ENCODE results near the gene OR2A12.
"Not testable (repeated sequence)": the region's sequence is repeated elsewhere in the genome, so short reads cannot be mapped to it uniquely, and the experiment has no call there.

OR2A12 gene

GRCh38 chr7:144127714-144128334 is 41.7 kb downstream of the OR2A12 start:
- peak; percentile 79 for DNase-seq

GRCh38 chr7:144129601-144130000 is 43.5 kb downstream of the OR2A12 start:
- not testable (repeated sequence) for DNase-seq

GRCh38 chr7:144130730-144131129 is 44.7 kb downstream of the OR2A12 start:
- no peak for DNase-seq

DNA sequence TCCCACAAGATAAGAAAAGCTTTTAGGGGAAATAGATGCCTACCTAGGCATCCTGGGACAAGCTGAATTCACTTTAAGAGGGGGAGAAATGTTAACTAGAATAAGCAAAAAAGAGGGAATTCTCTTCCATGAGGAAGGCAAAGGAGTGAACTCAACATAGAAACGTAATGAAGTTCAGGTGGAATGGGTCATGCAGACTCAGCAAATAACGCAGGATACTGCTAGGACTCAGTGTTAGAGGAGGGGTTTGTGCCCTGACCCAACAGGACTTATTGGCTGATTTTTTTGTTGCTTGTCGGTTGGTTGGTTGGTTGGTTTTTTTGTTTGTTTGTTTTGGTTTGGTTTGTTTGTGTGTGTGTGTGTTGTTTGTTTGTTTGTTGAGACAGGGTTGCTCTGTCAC is 46.2 kb downstream of the OR2A12 start:
- no peak for DNase-seq

DNA sequence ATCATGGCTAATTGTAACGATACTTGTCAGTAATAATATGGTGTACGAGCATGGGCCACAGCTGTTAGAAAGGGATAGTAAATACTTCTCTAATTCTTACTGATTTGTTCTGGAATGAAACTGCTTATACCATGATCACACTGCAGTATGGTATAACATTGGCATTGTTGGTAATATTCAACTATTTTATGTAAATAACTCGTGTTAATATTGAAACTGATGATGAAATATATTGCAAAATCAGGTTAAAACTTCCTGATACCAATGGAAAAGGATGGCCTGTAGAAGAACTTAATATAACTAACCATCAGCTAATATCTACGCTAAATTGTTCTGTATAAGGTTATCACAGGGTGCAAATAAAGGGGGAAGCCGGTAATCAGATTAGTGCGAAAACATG is 47.2 kb downstream of the OR2A12 start:
- no peak for DNase-seq

DNA sequence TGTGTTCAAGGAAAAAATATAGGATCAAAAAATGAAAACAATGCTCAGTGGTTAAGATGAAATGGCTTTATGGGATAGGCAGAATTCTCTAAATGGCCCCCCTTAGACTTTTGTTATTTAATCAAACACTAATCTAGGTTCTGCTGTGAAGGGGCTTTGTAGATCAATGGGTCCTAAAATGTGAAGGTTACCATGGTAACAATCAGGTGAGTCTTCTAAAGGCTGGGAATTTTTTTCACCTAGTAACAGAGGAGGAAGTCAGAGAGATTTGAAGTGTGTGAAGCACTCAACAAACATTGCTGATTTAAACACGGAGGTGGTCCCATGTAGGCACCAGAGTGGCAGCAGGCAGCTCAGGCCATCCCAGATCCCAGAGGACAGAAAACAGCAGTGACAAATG is 48.0 kb downstream of the OR2A12 start:
- no peak for DNase-seq

DNA sequence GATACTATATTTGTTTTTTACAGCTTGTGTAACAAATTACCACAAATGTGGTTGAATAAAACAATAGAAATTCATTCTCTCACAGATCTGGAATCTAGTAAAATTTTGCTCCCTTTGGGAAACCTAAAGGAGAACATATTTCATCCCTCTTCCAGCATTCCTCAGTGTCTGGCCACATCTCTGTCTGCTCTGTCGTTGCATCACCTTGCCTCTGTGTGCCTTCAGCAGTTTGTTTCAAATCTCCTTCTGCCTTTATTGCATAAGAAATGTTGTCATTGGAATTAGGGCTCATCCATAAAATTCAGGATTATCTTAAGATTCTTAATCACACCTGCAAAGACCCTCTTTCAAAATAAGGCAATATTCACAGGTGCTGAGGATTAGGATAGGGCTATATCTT is 51.4 kb downstream of the OR2A12 start:
- DNase-seq = no peak

DNA sequence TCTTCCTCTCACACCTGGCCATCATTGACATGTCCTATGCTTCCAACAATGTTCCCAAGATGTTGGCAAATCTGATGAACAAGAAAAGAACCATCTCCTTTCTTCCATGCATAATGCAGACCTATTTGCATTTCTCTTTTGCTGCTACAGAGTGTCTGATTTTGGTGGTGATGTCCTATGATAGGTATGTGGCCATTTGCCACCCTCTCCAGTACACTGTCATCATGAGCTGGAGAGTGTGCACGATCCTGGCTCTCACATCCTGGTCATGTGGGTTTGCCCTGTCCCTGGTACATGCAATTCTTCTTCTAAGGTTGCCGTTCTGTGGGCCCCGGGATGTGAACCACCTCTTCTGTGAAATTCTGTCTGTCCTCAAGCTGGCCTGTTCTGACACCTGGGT is 56.1 kb downstream of the OR2A12 start:
- DNase-seq = no peak

GRCh38 chr7:144144426-144144825 is 58.3 kb downstream of the OR2A12 start:
- DNase-seq = no peak

GRCh38 chr7:144148224-144148827 is 62.2 kb downstream of the OR2A12 start:
- DNase-seq = no peak
